H7 (cell line): ENCODE measurements around the gene NAT16. TPM values are rescaled to one million over a fixed set of nuclear protein-coding genes. Genes with fewer than 3 reads are reported as not detected.
"Not testable (repeated sequence)": the region's sequence is repeated elsewhere in the genome, so short reads cannot be mapped to it uniquely, and the experiment has no call there.

Source experiments
- DNase-seq: peaks from one replicate; pipeline ENCODE4 v3.0.0; 2012
- H3K27me3 ChIP-seq: 2 replicates; pipeline ENCODE4 v1.6.0; 2011; ENCODE audit warnings: mild to moderate bottlenecking, low read length; ENCODE audit not compliant: control insufficient read depth, insufficient read depth
- H3K36me3 ChIP-seq: replicated peaks from 2 replicates; pipeline ENCODE4 v1.5.1; 2011; ENCODE audit warnings: low read length; ENCODE audit not compliant: control insufficient read depth, insufficient read depth
- H3K4me3 ChIP-seq: 2 replicates; pipeline ENCODE4 v1.5.1; 2011; ENCODE audit warnings: low read depth, mild to moderate bottlenecking, control low read depth, low read length, moderate library complexity; ENCODE audit not compliant: insufficient read depth
- total RNA-seq: library from RNA; depleted of rRNA; stranded (reverse); fragments of >200 nt; shearing (Covaris generic); gene quantifications from 2 replicates; pipeline ENCODE4 v1.2.3, GENCODE V29; 2014; rRNA removed

The NAT16 gene
- total RNA-seq, 1 experiment from 2014 or later, result 0.59 TPM

- Histone ChIP-seq H3K27me3 (no peaks in the 10 kb centered on the region), H3K4me3 (no peak overlapping the region)
Measured at GRCh38 chr7:101123703-101124068, 56.4 kb downstream of the NAT16 start.

GRCh38 chr7:101122933-101123702 is 57.0 kb downstream of the NAT16 start:
- Histone ChIP-seq H3K36me3 (no peaks in the 10 kb centered on the region), H3K4me3 (no peak overlapping the region), H3K27me3 (no peaks in the 10 kb centered on the region)
- DNase-seq, result peak; percentile 13

More at GRCh38 chr7:101123703-101124068, 56.4 kb downstream of the NAT16 start:
- peak; percentile 6 for DNase-seq
- no peaks in the 10 kb centered on the region; the same call in 1 of the 2 replicates for H3K36me3 ChIP-seq

GRCh38 chr7:101121991-101122932 is 57.8 kb downstream of the NAT16 start:
- no peak overlapping the region for H3K4me3 ChIP-seq
- peak; percentile 72 for DNase-seq

GRCh38 chr7:101121631-101121990 is 58.5 kb downstream of the NAT16 start:
- not testable (repeated sequence) for H3K4me3 ChIP-seq, H3K27me3 ChIP-seq, DNase-seq, H3K36me3 ChIP-seq

More at GRCh38 chr7:101121991-101122932, 57.8 kb downstream of the NAT16 start:
- no peaks in the 10 kb centered on the region for H3K27me3 ChIP-seq
- H3K36me3 ChIP-seq, result no peaks in the 10 kb centered on the region

Other genes with a start within 250 kb of the NAT16 start
- gene MUC3A, start 230.8 kb downstream of the NAT16 start, total RNA-seq, result 8.5 and 14.6 TPM in 2 replicates
- 1.8 and 10.4 TPM in 2 replicates for gene MUC12, start 210.7 kb downstream of the NAT16 start, total RNA-seq
- gene MUC17, start 160.2 kb downstream of the NAT16 start, total RNA-seq, result not detected in 2 replicates
- 6.1 and 8.9 TPM in 2 replicates for gene TRIM56, start 94.8 kb downstream of the NAT16 start, total RNA-seq
- gene SERPINE1, start 53.2 kb downstream of the NAT16 start, total RNA-seq, result 3.4 and 3.6 TPM in 2 replicates
- gene AP1S1, start 25.8 kb downstream of the NAT16 start, total RNA-seq, result 114 and 137 TPM in 2 replicates
- 12.0 and 22.5 TPM in 2 replicates for gene VGF, start 14.7 kb downstream of the NAT16 start, total RNA-seq
- gene MOGAT3, start 20.7 kb upstream of the NAT16 start, total RNA-seq, result 0.52 and 1.00 TPM in 2 replicates
- 41.9 and 48.3 TPM in 2 replicates for gene PLOD3, start 37.3 kb upstream of the NAT16 start, total RNA-seq
- 58.9 and 83.3 TPM in 2 replicates for gene ZNHIT1, start 37.9 kb upstream of the NAT16 start, total RNA-seq
- gene CLDN15, start 57.5 kb upstream of the NAT16 start, total RNA-seq, result 4.2 and 6.1 TPM in 2 replicates
- gene FIS1, start 64.8 kb upstream of the NAT16 start, total RNA-seq, result 141 and 151 TPM in 2 replicates
- 19.8 and 27.4 TPM in 2 replicates for gene IFT22, start 141.5 kb upstream of the NAT16 start, total RNA-seq
- 70.3 and 77.5 TPM in 2 replicates for gene COL26A1, start 182.6 kb upstream of the NAT16 start, total RNA-seq